GM12878 (cell line): ENCODE measurements around the gene WDR91. TPM values are rescaled to one million over a fixed set of nuclear protein-coding genes. Genes with fewer than 3 reads are reported as not detected.

Experiments
- ATAC-seq: fragments of 200-7000 bp; cut with Tn5 transposase; 3 replicates; pipeline ENCODE4 v1.9.1; 2020; ENCODE audit warnings: mild to moderate bottlenecking, moderate library complexity
- BruUV-seq: library from RNA; stranded (reverse); fragments of 400-500 nt; replicated peaks from 2 replicates; lab custom pipeline; 2021; lab: Mats Ljungman, UMichigan
- CTCF ChIA-PET: fragments of 300-600 bp; sonication (Branson Sonifier 250); formaldehyde crosslinking; extraction: SDS; loops from one replicate; lab custom pipeline; 2021; ENCODE audit warnings: inconsistent platforms; lab: Yijun Ruan, JAX
- POLR2A ChIA-PET: fragments of 350-600 bp; formaldehyde crosslinking; extraction: SDS; loops from one replicate; lab custom pipeline; 2021; ENCODE audit warnings: inconsistent platforms; lab: Charles Lee
- RAD21 ChIA-PET: fragments of 300-600 bp; sonication (Branson Sonifier 250); formaldehyde crosslinking; loops from one replicate; lab custom pipeline; 2023; ENCODE audit warnings: antibody characterized with exemption; ENCODE audit not compliant: unreplicated experiment; lab: Charles Lee
- SMC1A ChIA-PET: fragments of 300-600 bp; sonication (Branson Sonifier 250); formaldehyde crosslinking; loops from one replicate; lab custom pipeline; 2023; ENCODE audit not compliant: unreplicated experiment, uncharacterized antibody; lab: Charles Lee
- DNase-seq: peaks from one replicate; pipeline ENCODE4 v3.0.0-alpha.2; 2011; ENCODE audit warnings: low read depth, low spot score
- FAIRE-seq: peaks from 3 replicates; lab custom pipeline; 2011; peaks lifted over from hg19 to GRCh38; lab: Jason Lieb, UNC
- H2AFZ ChIP-seq: 2 replicates; pipeline ENCODE4 v1.6.0; 2011; ENCODE audit warnings: low read depth, low read length, control low read depth; ENCODE audit not compliant: control insufficient read depth
- H3K27ac ChIP-seq: 2 replicates; pipeline ENCODE4 v1.5.1; 2011; ENCODE audit warnings: control low read depth; ENCODE audit not compliant: control insufficient read depth, insufficient read depth
- H3K27me3 ChIP-seq, 2 experiments: replicated peaks in 1 of 2; 2 replicates each; pipeline versions ENCODE4 v1.6.0 to v1.6.1; 2011; ENCODE audit warnings: low read length in 1 of 2; ENCODE audit not compliant: control insufficient read depth in 2 of 2, insufficient read depth in 2 of 2
- H3K36me3 ChIP-seq, 2 experiments: 2 replicates each; pipeline ENCODE4 v1.5.1; 2011; ENCODE audit warnings: low read length in 1 of 2; ENCODE audit not compliant: control insufficient read depth in 2 of 2, insufficient read depth in 2 of 2
- H3K4me1 ChIP-seq: 2 replicates; pipeline ENCODE4 v1.6.1; 2011; ENCODE audit warnings: mild to moderate bottlenecking, low read length, moderate library complexity, mixed read lengths; ENCODE audit not compliant: control insufficient read depth, insufficient read depth
- H3K4me2 ChIP-seq: 2 replicates; pipeline ENCODE4 v1.6.0; 2011; ENCODE audit warnings: control low read depth; ENCODE audit not compliant: control insufficient read depth, insufficient read depth
- H3K4me3 ChIP-seq: fragments of 200-600 bp; sonication (generic); 2 replicates; pipeline ENCODE4 v1.5.1; 2016
- H3K79me2 ChIP-seq: 2 replicates; pipeline ENCODE4 v1.6.0; 2011; ENCODE audit warnings: low read length; ENCODE audit not compliant: control insufficient read depth, insufficient read depth
- H3K9ac ChIP-seq: 2 replicates; pipeline ENCODE4 v1.8.0; 2011; ENCODE audit warnings: low read length, control low read depth, mixed read lengths; ENCODE audit not compliant: control insufficient read depth, insufficient read depth
- H3K9me3 ChIP-seq: replicated peaks from 3 replicates; pipeline ENCODE4 v1.5.1; 2011; ENCODE audit warnings: mild to moderate bottlenecking, low read length; ENCODE audit not compliant: control insufficient read depth, insufficient read depth
- H4K20me1 ChIP-seq: 2 replicates; pipeline ENCODE4 v1.6.0; 2011; ENCODE audit not compliant: control insufficient read depth, insufficient read depth
- E2F8 ChIP-seq: fragments of 450-650 bp; IDR thresholded peaks from 2 replicates; pipeline ENCODE4 v1.6.1; 2018; ENCODE audit warnings: mild to moderate bottlenecking, low read depth, moderate library complexity; ENCODE audit not compliant: partially characterized antibody
- IRF3 ChIP-seq: fragments of 450-650 bp; IDR thresholded peaks from 2 replicates; pipeline ENCODE4 v1.6.1; 2014; ENCODE audit warnings: mild to moderate bottlenecking
- JUND ChIP-seq: IDR thresholded peaks from 2 replicates; pipeline ENCODE4 v1.6.1; 2012; ENCODE audit warnings: low read depth, mild to moderate bottlenecking, low read length, improper control_type of control experiment, moderate library complexity
- NKRF ChIP-seq: fragments of 450-650 bp; conservative IDR thresholded peaks from 2 replicates; pipeline ENCODE4 v1.6.1; 2017; ENCODE audit warnings: mild to moderate bottlenecking, moderate library complexity
- PAX8 ChIP-seq: fragments of 450-650 bp; IDR thresholded peaks from 2 replicates; pipeline ENCODE4 v1.6.1; 2017; ENCODE audit warnings: mild to moderate bottlenecking, moderate library complexity
- RCOR1 ChIP-seq: conservative IDR thresholded peaks from 2 replicates; pipeline ENCODE4 v1.6.1; 2012; ENCODE audit warnings: low read depth, low read length, improper control_type of control experiment
- RUNX3 ChIP-seq: IDR thresholded peaks from 2 replicates; pipeline ENCODE4 v1.6.1; 2012; ENCODE audit warnings: low read length, inconsistent platforms
- SRF ChIP-seq, 2 experiments: IDR thresholded peaks; 2 replicates each; pipeline ENCODE4 v1.6.1; 2011; ENCODE audit warnings: low read depth in 2 of 2, low read length in 2 of 2, mild to moderate bottlenecking in 1 of 2, moderate library complexity in 1 of 2
- ZNF217 ChIP-seq: fragments of 450-650 bp; IDR thresholded peaks from 2 replicates; pipeline ENCODE4 v1.6.1; 2017; ENCODE audit warnings: antibody characterized with exemption, mild to moderate bottlenecking
- WGBS: methylation state at CpG from one replicate; pipeline ENCODE4 v1.1.6; 2016; ENCODE audit warnings: low lambda C conversion rate; ENCODE audit not compliant: insufficient replicate concordance, insufficient coverage; ENCODE audit errors: missing lambda C conversion rate; 5-methylcytosine and 5-hydroxymethylcytosine counted together
- in situ Hi-C: fragments of 300-500 bp; cut with MboI; formaldehyde crosslinking; loops from 9 replicates; pipeline ENCODE4 v1.14.3; 2018; ENCODE audit warnings: mixed read lengths
- intact Hi-C: fragments of 100-400 bp; cut with micrococcal nuclease; formaldehyde crosslinking; loops from one replicate; pipeline ENCODE4 v1.14.2; 2022; ENCODE audit not compliant: unreplicated experiment
- polyA plus RNA-seq, 11 experiments: library from polyadenylated mRNA; depleted of rRNA in 4 of 11; unstranded in 6 of 11; stranded (reverse) in 5 of 11; fragments of >200 nt; fragmentation: Nextera tagmentation in 4 of 11; fragmentation: Illumina TruSeq in 1 of 11; extraction: Ambion mirVana in 4 of 11; extraction: Trizol in 1 of 11; gene quantifications; 1 replicate in 1 of 11; 2 replicates in 10 of 11; pipeline versions ENCODE4 v1.2.1 to v1.2.3, GENCODE V29; 2011 to 2016; ENCODE audit warnings: inconsistent platforms in 2 of 11, missing spikeins in 2 of 11, low read depth in 1 of 11
- total RNA-seq, 4 experiments: library from RNA; depleted of rRNA in 3 of 4; stranded (reverse); fragments of >200 nt in 3 of 4; fragmentation: Illumina TruSeq in 1 of 4; extraction: Trizol in 1 of 4; gene quantifications; 2 replicates each; pipeline versions ENCODE4 v1.2.1 to v1.2.3, GENCODE V29; 2013 to 2021

Gene WDR91
- total and polyA plus RNA-seq, 10 of the 15 experiments (the other 5 are each of a cell fraction or from before 2014, with no cell fraction given), result 7.6 to 83.3 (median 16.5) TPM

- Histone ChIP-seq H3K36me3 (peaks cover 18 to 52% of the 10 kb centered on the region in 2 experiments), H3K9ac (no peak overlapping the region), H2AFZ (no peak overlapping the region), H3K79me2 (peaks cover 31% of the 10 kb centered on the region), H3K9me3 (peaks cover 48% of the 10 kb centered on the region), H3K4me2 (no peak overlapping the region), H3K4me3 (no peak overlapping the region), H4K20me1 (no peaks in the 10 kb centered on the region), H3K27ac (no peak overlapping the region)
- in situ Hi-C loops (no loop called here), intact Hi-C loops (no loop called here)
- POLR2A ChIA-PET, result interaction anchor here (0.8 kb wide), 1 partner anchor 20 kb away, joined by 3 read pairs; no protein-coding TSS in a partner anchor
- no TSS peak for BruUV-seq
- FAIRE-seq (no peak), DNase-seq (peak; percentile 33), ATAC-seq (peak; percentile 54)
- CTCF ChIA-PET, result interaction anchor here (2.3 kb wide), 1 partner anchor 9 kb away, joined by 6 read pairs; no protein-coding TSS in a partner anchor
- 78% methylated on average over 5 of the region's 5 CpGs for WGBS
- SMC1A ChIA-PET, result interaction anchor here (1.1 to 1.9 kb wide), 3 partner anchors 19 to 38 kb away, joined by 4 to 5 read pairs (median 5); no protein-coding TSS in a partner anchor
- RAD21 ChIA-PET, result interaction anchor here (1.3 kb wide), 1 partner anchor 9 kb away, joined by 4 read pairs; the partner anchor contains the start of gene CYREN
- TF ChIP-seq ZNF217 (no peak), RUNX3 (peak; percentile 51)
- TF ChIP-seq, all 136 proteins: peak for 1
- Histone ChIP-seq H3K27me3 (no peaks in the 10 kb centered on the region), H3K4me1 (no peaks in the 10 kb centered on the region; the same call in 1 of the 2 replicates)
Measured at GRCh38 chr7:135180122-135180521, 31.2 kb downstream of the WDR91 start.

GRCh38 chr7:135179321-135179925 is 31.9 kb downstream of the WDR91 start:
- FAIRE-seq (no peak), DNase-seq (no peak), ATAC-seq (no peak)
- H3K36me3 ChIP-seq, result peaks cover 15 to 51% of the 10 kb centered on the region in 2 experiments
- CTCF ChIA-PET, result interaction anchor here (0.8 to 12.2 kb wide), 4 partner anchors 9 to 156 kb away, joined by 3 to 109 read pairs (median 4); partner anchors contain the start of gene WDR91
- in situ Hi-C loops (no loop called here), intact Hi-C loops (no loop called here)
- peaks cover 48% of the 10 kb centered on the region for H3K9me3 ChIP-seq
- H4K20me1 ChIP-seq, result no peaks in the 10 kb centered on the region
- no TSS peak for BruUV-seq
- H3K27ac ChIP-seq, result no peak overlapping the region
- H3K79me2 ChIP-seq, result peaks cover 35% of the 10 kb centered on the region
- H3K4me2 ChIP-seq, result no peak overlapping the region
- H2AFZ ChIP-seq, result no peak overlapping the region
- no peak overlapping the region for H3K4me3 ChIP-seq
- WGBS, result 100% methylated on average over 8 of the region's 8 CpGs
- RAD21 ChIA-PET, result interaction anchor here (1.1 to 11.6 kb wide), 3 partner anchors 7 to 28 kb away, joined by 3 to 146 read pairs (median 4); partner anchors contain the start of gene CYREN
- H3K27me3 ChIP-seq, result no peaks in the 10 kb centered on the region
- POLR2A ChIA-PET, result interaction anchor here (0.8 to 12.2 kb wide), 3 partner anchors 7 to 30 kb away, joined by 3 to 155 read pairs (median 4); no protein-coding TSS in a partner anchor
- H3K4me1 ChIP-seq, result no peaks in the 10 kb centered on the region; the same call in 1 of the 2 replicates
- H3K9ac ChIP-seq, result no peak overlapping the region
- SMC1A ChIA-PET, result interaction anchor here (0.8 to 1.9 kb wide), 5 partner anchors 9 to 95 kb away, joined by 3 to 5 read pairs (median 4); no protein-coding TSS in a partner anchor
- TF ChIP-seq SRF (IDR thresholded peaks at IDR 0.05; ENCODE audit: low read depth in 2 of 2, low read length in 2 of 2), result no peak
- TF ChIP-seq PAX8, result no peak
- no peak for TF ChIP-seq E2F8
- no peak for TF ChIP-seq NKRF
- TF ChIP-seq IRF3, result no peak
- no peak for TF ChIP-seq RCOR1
- no peak for TF ChIP-seq JUND
